ENCODE data around the gene PLA2G2A. TPM values are rescaled to one million over a fixed set of nuclear protein-coding genes. Genes with fewer than 3 reads are reported as not detected.

PLA2G2A gene
- total RNA-seq, 1 experiment from 2014 or later: 7.1 TPM

DNA sequence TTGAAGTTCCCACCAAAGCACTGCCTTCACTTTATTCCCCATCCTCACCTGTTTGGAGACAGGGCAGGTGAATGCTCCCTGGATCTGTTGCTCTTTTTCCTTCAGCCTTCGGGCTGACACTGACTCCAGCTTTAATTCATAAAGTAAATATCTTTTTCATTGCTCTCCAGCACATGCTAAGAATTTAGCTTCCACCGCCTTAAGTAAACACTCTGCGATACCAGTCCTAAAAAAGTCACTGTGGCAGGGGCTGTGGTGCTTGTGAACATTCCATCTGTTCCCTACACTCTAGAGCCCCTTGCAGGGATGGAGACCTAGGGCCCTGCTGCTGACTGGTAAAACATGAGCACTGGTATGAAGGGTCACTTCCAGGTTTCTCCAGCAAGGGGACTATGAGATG, 896 bp upstream of the PLA2G2A start:
- H3K27me3 Mint-ChIP-seq (ENCODE audit: low read depth): no peaks in the 10 kb centered on the region; the same call in none of the 2 replicates
- no peaks in the 10 kb centered on the region for H4K20me1 ChIP-seq (ENCODE audit: control insufficient read depth, insufficient read depth, insufficient read length)
- H3K9ac ChIP-seq (ENCODE audit: extremely low read depth, insufficient read length, low read length): no peak overlapping the region
- no peaks in the 10 kb centered on the region for H3K27me3 ChIP-seq (ENCODE audit: insufficient read depth, low read length)
- H2AK5ac ChIP-seq (ENCODE audit: insufficient read length, low read length): no peak overlapping the region
- H3K23me2 ChIP-seq (ENCODE audit: insufficient read length, low read depth, low read length, poor library complexity, severe bottlenecking): no peaks in the 10 kb centered on the region
- H2BK12ac ChIP-seq (ENCODE audit: insufficient read length, low read depth, low read length): no peak overlapping the region
- H3K9me3 ChIP-seq (ENCODE audit: control insufficient read depth, low read depth, low read length): no peaks in the 10 kb centered on the region
- H2AFZ ChIP-seq (ENCODE audit: low read length): no peak overlapping the region
- H3K4me3 Mint-ChIP-seq: no peak overlapping the region
- no peak for DNase-seq
- no peak overlapping the region for H3K4ac ChIP-seq (ENCODE audit: low read depth, low read length)
- H2BK20ac ChIP-seq (ENCODE audit: low read depth, low read length, poor library complexity, severe bottlenecking): no peak overlapping the region
- H3K27ac Mint-ChIP-seq: no peak overlapping the region
- peaks cover 4 to 8% (median 8%) of the 10 kb centered on the region in 3 experiments; a peak in 4 of 7 replicates for H3K36me3 Mint-ChIP-seq (ENCODE audit: insufficient read depth in 1 of 3, low read depth in 3 of 3)
- no peak overlapping the region for H4K8ac ChIP-seq (replicated peaks; ENCODE audit: insufficient read length, low read depth, low read length)
- no peak overlapping the region for H3K27ac ChIP-seq (ENCODE audit: insufficient read length, low read depth, low read length)
- no peak for TF ChIP-seq CTCF (conservative IDR thresholded peaks at IDR 0.05)
- no peak overlapping the region for H3K4me2 ChIP-seq (ENCODE audit: insufficient read depth, insufficient read length, low read length)
- no peaks in the 10 kb centered on the region for H3K79me2 ChIP-seq (ENCODE audit: insufficient read depth, low read length)
- no peak overlapping the region for H4K91ac ChIP-seq (ENCODE audit: insufficient read length, low read depth, low read length)
- H2BK5ac ChIP-seq (ENCODE audit: insufficient read length, low read length): no peak overlapping the region
- no peak overlapping the region for H3K56ac ChIP-seq (ENCODE audit: insufficient read length, low read depth, low read length)
- no peak overlapping the region for H3T11ph ChIP-seq (ENCODE audit: low read length)
- no peak overlapping the region for H3K23ac ChIP-seq (ENCODE audit: insufficient read length, low read depth, low read length)
- no peak overlapping the region for H4K5ac ChIP-seq (ENCODE audit: insufficient read length, low read depth, low read length)
- no peak overlapping the region for H3K14ac ChIP-seq (ENCODE audit: insufficient read depth, low read length)
- H2BK120ac ChIP-seq (ENCODE audit: low read depth, low read length, poor library complexity, severe bottlenecking): no peak overlapping the region
- peaks cover 0 to 7% of the 10 kb centered on the region in 2 experiments; a peak in 1 of 5 replicates for H3K9me3 Mint-ChIP-seq
- no peaks in the 10 kb centered on the region for H3K79me1 ChIP-seq (ENCODE audit: insufficient read depth, low read depth, low read length, poor library complexity, severe bottlenecking)
- no CpG with 5 or more reads among the region's 3 CpGs for WGBS (ENCODE audit: extremely low coverage, insufficient read length, low lambda C conversion rate)
- peaks cover 36 to 41% of the 10 kb centered on the region in 2 experiments for H3K4me1 Mint-ChIP-seq
- no peak overlapping the region for H3K18ac ChIP-seq (ENCODE audit: insufficient read length, low read depth, low read length)
- no peak overlapping the region for H2BK15ac ChIP-seq (ENCODE audit: low read depth, low read length)
- H3K4me1 ChIP-seq (ENCODE audit: insufficient read depth, low read length): peaks cover 6% of the 10 kb centered on the region; the same call in 1 of the 2 replicates

Data from H9 (cell line).